Measurements from ENCODE around the gene KIF7.
A peak's percentile ranks its signal among the peaks of the same experiment; 100 is the strongest.

Gene KIF7

GRCh38 chr15:89681146-89681545 lies 25.9 kb upstream of the KIF7 start:
- H3K27ac ChIP-seq = peak overlapping the region; percentile 74

GRCh38 chr15:89680282-89680873 lies 25.1 kb upstream of the KIF7 start:
- peak overlapping the region; percentile 74 for H3K27ac ChIP-seq

More at GRCh38 chr15:89681146-89681545, 25.9 kb upstream of the KIF7 start:
- Histone ChIP-seq H3K36me3 (ENCODE audit: control insufficient read depth, insufficient read depth, low read length) (no peaks in the 10 kb centered on the region), H3K9me3 (ENCODE audit: control insufficient read depth, low read length) (no peaks in the 10 kb centered on the region), H3K27me3 (ENCODE audit: control insufficient read depth, insufficient read depth, low read length) (no peaks in the 10 kb centered on the region), H3K79me2 (no peaks in the 10 kb centered on the region), H2AFZ (no peak overlapping the region), H3K9ac (no peak overlapping the region), H3K4me2 (ENCODE audit: low read length) (peak overlapping the region; percentile 2), H3K4me1 (peaks cover 16% of the 10 kb centered on the region), H3K4me3 (ENCODE audit: low read depth, low read length) (no peak overlapping the region)
- no peak for TF ChIP-seq CTCF (IDR thresholded peaks at IDR 0.05)

GRCh38 chr15:89679212-89679611 lies 23.9 kb upstream of the KIF7 start, which contains the start of gene PLIN1:
Gene PLIN1 (minus strand): TSS chr15:89679367. CDS start chr15:89677489, 1,878 bp downstream.
- H3K4me1 ChIP-seq = peaks cover 16% of the 10 kb centered on the region
- peak within 1 kb of the TSS; percentile 9 for H3K4me2 ChIP-seq (ENCODE audit: low read length)
- no peaks in the 10 kb centered on the region for H3K79me2 ChIP-seq
- no peak for TF ChIP-seq CTCF (IDR thresholded peaks at IDR 0.05)
- H2AFZ ChIP-seq = peak within 1 kb of the TSS; percentile 20
- H3K4me3 ChIP-seq (ENCODE audit: low read depth, low read length) = no peak within 1 kb of the TSS
- no peak within 1 kb of the TSS for H3K9ac ChIP-seq
- no peaks in the 10 kb centered on the region for H3K27me3 ChIP-seq (ENCODE audit: control insufficient read depth, insufficient read depth, low read length)
- no peaks in the 10 kb centered on the region for H3K36me3 ChIP-seq (ENCODE audit: control insufficient read depth, insufficient read depth, low read length)
- H3K9me3 ChIP-seq (ENCODE audit: control insufficient read depth, low read length) = no peaks in the 10 kb centered on the region
- peak within 1 kb of the TSS; percentile 74 for H3K27ac ChIP-seq

More at GRCh38 chr15:89680282-89680873, 25.1 kb upstream of the KIF7 start:
- Histone ChIP-seq H3K9ac (no peak overlapping the region), H3K4me3 (ENCODE audit: low read depth, low read length) (no peak overlapping the region), H3K4me1 (peaks cover 16% of the 10 kb centered on the region), H3K36me3 (ENCODE audit: control insufficient read depth, insufficient read depth, low read length) (no peaks in the 10 kb centered on the region), H3K27me3 (ENCODE audit: control insufficient read depth, insufficient read depth, low read length) (no peaks in the 10 kb centered on the region), H3K79me2 (no peaks in the 10 kb centered on the region), H3K9me3 (ENCODE audit: control insufficient read depth, low read length) (no peaks in the 10 kb centered on the region), H2AFZ (peak overlapping the region; percentile 28), H3K4me2 (ENCODE audit: low read length) (peak overlapping the region; percentile 2)
- no peak for TF ChIP-seq CTCF (IDR thresholded peaks at IDR 0.05)

- no peaks in the 10 kb centered on the region for H3K36me3 ChIP-seq (ENCODE audit: control insufficient read depth, insufficient read depth, low read length)
- peaks cover 16% of the 10 kb centered on the region for H3K4me1 ChIP-seq
- H3K9ac ChIP-seq = no peak overlapping the region
- no peak overlapping the region for H3K4me3 ChIP-seq (ENCODE audit: low read depth, low read length)
- no peaks in the 10 kb centered on the region for H3K27me3 ChIP-seq (ENCODE audit: control insufficient read depth, insufficient read depth, low read length)
- H3K27ac ChIP-seq = no peak overlapping the region
- H3K9me3 ChIP-seq (ENCODE audit: control insufficient read depth, low read length) = no peaks in the 10 kb centered on the region
- TF ChIP-seq CTCF (IDR thresholded peaks at IDR 0.05) = no peak
- no peak overlapping the region for H2AFZ ChIP-seq
- no peaks in the 10 kb centered on the region for H3K79me2 ChIP-seq
- no peak overlapping the region for H3K4me2 ChIP-seq (ENCODE audit: low read length)
Measured at GRCh38 chr15:89677381-89677780, 22.1 kb upstream of the KIF7 start.

GRCh38 chr15:89675606-89676005 lies 20.3 kb upstream of the KIF7 start:
- Histone ChIP-seq H3K4me1 (peaks cover 8% of the 10 kb centered on the region), H3K4me2 (ENCODE audit: low read length) (no peak overlapping the region), H3K27me3 (ENCODE audit: control insufficient read depth, insufficient read depth, low read length) (no peaks in the 10 kb centered on the region), H3K36me3 (ENCODE audit: control insufficient read depth, insufficient read depth, low read length) (no peaks in the 10 kb centered on the region), H2AFZ (no peak overlapping the region), H3K9ac (no peak overlapping the region), H3K79me2 (no peaks in the 10 kb centered on the region), H3K9me3 (ENCODE audit: control insufficient read depth, low read length) (no peaks in the 10 kb centered on the region), H3K4me3 (ENCODE audit: low read depth, low read length) (no peak overlapping the region), H3K27ac (no peak overlapping the region)
- no peak for TF ChIP-seq CTCF (IDR thresholded peaks at IDR 0.05)
